ENCODE results near the gene NOS3. TPM values are rescaled to one million over a fixed set of nuclear protein-coding genes. Genes with fewer than 3 reads are reported as not detected.

The NOS3 gene
- total RNA-seq, 1 donor from 2014 or later = 12.6 TPM

- Histone ChIP-seq H3K27ac (replicated peaks) (peak overlapping the region; percentile 85), H3K4me3 (no peak overlapping the region), H3K36me3 (peaks cover 17% of the 10 kb centered on the region), H3K9me3 (replicated peaks) (no peaks in the 10 kb centered on the region), H3K4me1 (peaks cover 53% of the 10 kb centered on the region), H3K27me3 (ENCODE audit: low read depth) (peaks cover 39% of the 10 kb centered on the region)
- no peak for DNase-seq
- intact Hi-C loops (cut with micrococcal nuclease) = no loop called here
- TF ChIP-seq, protein P1, sequence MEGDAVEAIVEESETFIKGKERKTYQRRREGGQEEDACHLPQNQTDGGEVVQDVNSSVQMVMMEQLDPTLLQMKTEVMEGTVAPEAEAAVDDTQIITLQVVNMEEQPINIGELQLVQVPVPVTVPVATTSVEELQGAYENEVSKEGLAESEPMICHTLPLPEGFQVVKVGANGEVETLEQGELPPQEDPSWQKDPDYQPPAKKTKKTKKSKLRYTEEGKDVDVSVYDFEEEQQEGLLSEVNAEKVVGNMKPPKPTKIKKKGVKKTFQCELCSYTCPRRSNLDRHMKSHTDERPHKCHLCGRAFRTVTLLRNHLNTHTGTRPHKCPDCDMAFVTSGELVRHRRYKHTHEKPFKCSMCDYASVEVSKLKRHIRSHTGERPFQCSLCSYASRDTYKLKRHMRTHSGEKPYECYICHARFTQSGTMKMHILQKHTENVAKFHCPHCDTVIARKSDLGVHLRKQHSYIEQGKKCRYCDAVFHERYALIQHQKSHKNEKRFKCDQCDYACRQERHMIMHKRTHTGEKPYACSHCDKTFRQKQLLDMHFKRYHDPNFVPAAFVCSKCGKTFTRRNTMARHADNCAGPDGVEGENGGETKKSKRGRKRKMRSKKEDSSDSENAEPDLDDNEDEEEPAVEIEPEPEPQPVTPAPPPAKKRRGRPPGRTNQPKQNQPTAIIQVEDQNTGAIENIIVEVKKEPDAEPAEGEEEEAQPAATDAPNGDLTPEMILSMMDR (IDR thresholded peaks at IDR 0.05; ENCODE audit: borderline replicate concordance) = no peak
Observed at GRCh38 chr7:150947241-150947745, 43.5 kb upstream of the NOS3 start.

GRCh38 chr7:150947761-150948651 lies 42.8 kb upstream of the NOS3 start:
- TF ChIP-seq, protein P1 (IDR thresholded peaks at IDR 0.05; ENCODE audit: borderline replicate concordance) = no peak
- Histone ChIP-seq H3K27ac (replicated peaks) (peak overlapping the region; percentile 85), H3K9me3 (replicated peaks) (no peaks in the 10 kb centered on the region), H3K4me1 (peaks cover 51% of the 10 kb centered on the region), H3K4me3 (no peak overlapping the region), H3K27me3 (ENCODE audit: low read depth) (peaks cover 40% of the 10 kb centered on the region), H3K36me3 (peaks cover 17% of the 10 kb centered on the region)
- intact Hi-C loops (cut with micrococcal nuclease) = no loop called here
- peak; percentile 7 for DNase-seq

DNA sequence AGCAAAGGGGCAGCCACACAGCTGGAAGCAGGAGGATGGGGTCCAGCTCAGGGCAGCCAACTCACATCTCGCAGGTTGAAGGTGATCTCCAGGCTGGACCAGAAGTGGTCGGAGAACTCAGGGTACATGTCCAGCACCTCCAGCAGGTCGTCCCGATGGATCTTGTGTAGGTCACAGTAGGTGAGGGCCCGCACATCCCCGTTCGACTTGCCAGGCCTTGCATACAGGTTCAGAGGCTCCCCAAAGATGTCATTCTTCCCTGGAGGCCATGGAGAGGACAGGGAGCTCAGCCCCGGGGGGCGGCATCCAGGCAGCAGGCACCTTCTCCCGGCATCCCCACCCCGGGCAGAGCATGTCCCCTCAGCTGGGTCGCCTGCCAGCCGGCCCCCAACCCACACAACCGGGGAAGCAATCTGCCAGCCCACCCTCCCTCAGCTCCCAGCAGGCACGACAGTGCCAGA lies 42.0 kb upstream of the NOS3 start:
- Histone ChIP-seq H3K4me1 (peaks cover 56% of the 10 kb centered on the region), H3K9me3 (replicated peaks) (no peaks in the 10 kb centered on the region), H3K4me3 (no peak overlapping the region), H3K27me3 (ENCODE audit: low read depth) (peaks cover 48% of the 10 kb centered on the region), H3K36me3 (peaks cover 17% of the 10 kb centered on the region), H3K27ac (replicated peaks) (peak overlapping the region; percentile 85)
- TF ChIP-seq, protein P1 (IDR thresholded peaks at IDR 0.05; ENCODE audit: borderline replicate concordance) = no peak
- intact Hi-C loops (cut with micrococcal nuclease) = no loop called here
- peak; percentile 11 for DNase-seq

- H3K4me1 ChIP-seq = peaks cover 63% of the 10 kb centered on the region
Observed at GRCh38 chr7:150949564-150949963, 41.3 kb upstream of the NOS3 start.

GRCh38 chr7:150949971-150950491 lies 40.8 kb upstream of the NOS3 start:
- Histone ChIP-seq H3K4me1 (peaks cover 63% of the 10 kb centered on the region), H3K9me3 (replicated peaks) (no peaks in the 10 kb centered on the region)

More at GRCh38 chr7:150949564-150949963, 41.3 kb upstream of the NOS3 start:
- intact Hi-C loops (cut with micrococcal nuclease) = no loop called here
- peak; percentile 7 for DNase-seq
- TF ChIP-seq, protein P1 (IDR thresholded peaks at IDR 0.05; ENCODE audit: borderline replicate concordance) = no peak
- H3K9me3 ChIP-seq (replicated peaks) = no peaks in the 10 kb centered on the region
- H3K36me3 ChIP-seq = peaks cover 17% of the 10 kb centered on the region
- no peak overlapping the region for H3K4me3 ChIP-seq
- H3K27ac ChIP-seq (replicated peaks) = no peak overlapping the region
- peaks cover 55% of the 10 kb centered on the region for H3K27me3 ChIP-seq (ENCODE audit: low read depth)

More at GRCh38 chr7:150949971-150950491, 40.8 kb upstream of the NOS3 start:
- TF ChIP-seq, protein P1 (IDR thresholded peaks at IDR 0.05; ENCODE audit: borderline replicate concordance) = no peak
- Histone ChIP-seq H3K36me3 (peaks cover 17% of the 10 kb centered on the region), H3K27ac (replicated peaks) (no peak overlapping the region), H3K4me3 (no peak overlapping the region), H3K27me3 (ENCODE audit: low read depth) (peaks cover 59% of the 10 kb centered on the region)
- intact Hi-C loops (cut with micrococcal nuclease) = no loop called here
- DNase-seq = peak; percentile 9

Measured in left ventricle myocardium inferior (tissue), 1 donor.